HAP-1 (cell line): ENCODE results near the gene LCORL.
"Not testable (repeated sequence)": the region's sequence is repeated elsewhere in the genome, so short reads cannot be mapped to it uniquely, and the experiment has no call there.

Source experiments
- DNase-seq, 2 experiments: peaks; one replicate each; pipeline ENCODE4 v3.0.0-alpha.2; 2016 to 2020; ENCODE audit warnings: low spot score in 2 of 2
- H3K27me3 ChIP-seq: fragments of 250-450 bp; sonication (Bioruptor Pico); 2 replicates; pipeline ENCODE4 v1.5.1; 2020; ENCODE audit warnings: low read depth, mild to moderate bottlenecking, moderate library complexity
- H3K36me3 ChIP-seq: fragments of 250-450 bp; sonication (Bioruptor Pico); replicated peaks from 2 replicates; pipeline ENCODE4 v1.5.1; 2020; ENCODE audit warnings: mild to moderate bottlenecking
- H3K4me1 ChIP-seq: fragments of 250-450 bp; sonication (Bioruptor Pico); 2 replicates; pipeline ENCODE4 v1.5.1; 2020; ENCODE audit warnings: mild to moderate bottlenecking
- H3K4me3 ChIP-seq: fragments of 250-450 bp; sonication (Bioruptor Pico); 2 replicates; pipeline ENCODE4 v1.5.1; 2020; ENCODE audit warnings: mild to moderate bottlenecking, moderate library complexity
- H3K9me3 ChIP-seq: fragments of 250-450 bp; sonication (Bioruptor Pico); 2 replicates; pipeline ENCODE4 v1.5.1; 2020; ENCODE audit warnings: mild to moderate bottlenecking, moderate library complexity
- in situ Hi-C: fragments of 300-500 bp; cut with MboI; formaldehyde crosslinking; loops from 3 replicates; pipeline ENCODE4 v1.14.3; 2020; ENCODE audit warnings: low sequenced_read_pairs, inconsistent platforms, mixed read lengths

The LCORL gene

GRCh38 chr4:17884511-17884910, 137.0 kb downstream of the LCORL start:
- Histone ChIP-seq H3K27me3 (no peaks in the 10 kb centered on the region), H3K9me3 (no peaks in the 10 kb centered on the region), H3K4me1 (peaks cover 8% of the 10 kb centered on the region), H3K4me3 (no peak overlapping the region), H3K36me3 (no peaks in the 10 kb centered on the region; the same call in 1 of the 2 replicates)
- in situ Hi-C loops: no loop called here
- no peak for DNase-seq

DNA sequence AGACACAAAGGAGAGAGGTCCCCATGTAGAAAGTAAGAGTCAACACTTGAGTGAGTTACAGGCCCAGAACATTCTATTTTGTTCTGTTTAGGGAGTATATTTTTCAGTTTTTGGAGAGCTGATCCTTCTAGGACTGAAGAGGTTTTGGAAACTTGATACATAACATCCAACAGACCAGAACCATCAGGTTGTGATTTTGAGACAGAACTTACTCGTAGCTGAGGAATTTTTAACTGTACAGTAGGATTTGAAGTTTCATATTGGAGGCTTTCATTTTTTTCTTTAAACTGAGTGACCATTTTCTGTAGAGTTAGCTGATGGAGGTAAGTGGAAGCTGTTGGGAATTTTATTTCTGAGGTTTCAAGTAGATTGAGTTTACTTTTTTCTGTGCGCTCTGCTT, 137.5 kb downstream of the LCORL start:
- in situ Hi-C loops: no loop called here
- Histone ChIP-seq H3K4me3 (no peak overlapping the region), H3K36me3 (no peaks in the 10 kb centered on the region; the same call in 1 of the 2 replicates), H3K4me1 (peaks cover 3% of the 10 kb centered on the region), H3K27me3 (no peaks in the 10 kb centered on the region), H3K9me3 (no peaks in the 10 kb centered on the region)
- DNase-seq: no peak

DNA sequence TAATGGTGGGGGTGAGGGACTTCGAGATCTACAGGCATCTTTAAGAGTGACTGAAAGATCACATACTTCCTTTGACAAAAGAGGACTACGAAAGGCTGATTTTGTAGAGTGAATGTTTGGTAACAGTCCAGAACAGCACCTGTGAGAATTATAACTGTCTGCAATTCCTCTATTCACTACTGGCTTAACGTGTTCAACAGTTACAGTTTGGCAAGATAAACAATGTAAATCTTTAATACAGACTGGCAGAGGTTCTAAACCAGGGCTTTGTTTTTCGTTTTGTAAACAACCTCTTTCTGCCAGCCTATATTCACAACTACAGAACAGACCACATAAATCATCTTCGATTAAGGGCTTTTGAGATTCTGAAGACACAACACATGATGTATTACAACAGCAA, 143.9 kb downstream of the LCORL start:
- no peak for DNase-seq
- in situ Hi-C loops: no loop called here
- H3K9me3 ChIP-seq: no peaks in the 10 kb centered on the region
- no peaks in the 10 kb centered on the region for H3K36me3 ChIP-seq
- H3K4me1 ChIP-seq: no peaks in the 10 kb centered on the region
- no peaks in the 10 kb centered on the region for H3K27me3 ChIP-seq
- H3K4me3 ChIP-seq: no peak overlapping the region

DNA sequence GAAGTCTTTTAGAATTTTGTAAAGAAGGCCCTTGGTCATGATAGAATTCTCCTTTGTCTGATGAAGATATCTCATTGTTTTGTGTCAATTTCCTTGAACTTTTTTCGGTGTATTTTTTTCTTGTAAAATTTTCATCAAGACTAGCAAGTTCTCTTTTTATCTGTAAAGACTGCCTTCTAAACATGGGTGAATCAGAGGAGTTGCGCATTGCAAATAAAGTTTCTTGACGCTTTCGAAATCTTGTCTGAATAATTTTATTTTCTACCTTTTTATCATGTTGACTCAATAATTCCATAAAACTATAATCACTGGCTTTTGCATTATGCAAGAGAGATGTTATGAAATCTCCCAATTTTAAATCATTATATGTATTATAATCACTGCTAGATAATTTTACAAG, 144.6 kb downstream of the LCORL start:
- Histone ChIP-seq H3K27me3 (no peaks in the 10 kb centered on the region), H3K36me3 (no peaks in the 10 kb centered on the region), H3K4me1 (no peaks in the 10 kb centered on the region), H3K9me3 (no peaks in the 10 kb centered on the region), H3K4me3 (no peak overlapping the region)
- in situ Hi-C loops: no loop called here
- no peak for DNase-seq

GRCh38 chr4:17875402-17876070, 146.0 kb downstream of the LCORL start:
- H3K4me3 ChIP-seq: no peak overlapping the region
- no peaks in the 10 kb centered on the region; the same call in 1 of the 2 replicates for H3K9me3 ChIP-seq
- in situ Hi-C loops: no loop called here
- DNase-seq: no peak
- H3K4me1 ChIP-seq: no peaks in the 10 kb centered on the region
- no peaks in the 10 kb centered on the region for H3K36me3 ChIP-seq
- no peaks in the 10 kb centered on the region for H3K27me3 ChIP-seq

DNA sequence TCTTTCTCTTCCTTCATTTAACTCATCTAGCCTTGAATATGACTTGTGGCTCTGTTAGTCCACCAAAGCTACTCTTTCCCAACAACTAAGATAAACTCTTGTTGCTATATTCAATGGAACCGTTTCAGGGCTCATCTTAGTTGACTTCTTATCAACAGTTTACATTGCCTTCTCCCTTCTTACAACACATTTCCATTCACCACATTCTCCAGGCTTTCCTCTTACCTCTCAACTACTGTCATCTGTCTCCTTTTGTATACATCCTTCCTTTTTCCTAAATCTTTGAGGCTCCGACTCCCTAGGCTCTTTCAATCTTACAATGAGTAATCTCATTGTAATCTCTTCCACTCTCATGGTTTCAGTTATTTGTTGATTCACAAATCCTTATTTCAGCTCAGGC, 152.2 kb downstream of the LCORL start:
- DNase-seq: no peak
- in situ Hi-C loops: no loop called here
- no peaks in the 10 kb centered on the region for H3K27me3 ChIP-seq
- no peak overlapping the region for H3K4me3 ChIP-seq
- no peaks in the 10 kb centered on the region; the same call in 1 of the 2 replicates for H3K9me3 ChIP-seq
- H3K4me1 ChIP-seq: no peaks in the 10 kb centered on the region; the same call in 1 of the 2 replicates
- H3K36me3 ChIP-seq: no peaks in the 10 kb centered on the region

DNA sequence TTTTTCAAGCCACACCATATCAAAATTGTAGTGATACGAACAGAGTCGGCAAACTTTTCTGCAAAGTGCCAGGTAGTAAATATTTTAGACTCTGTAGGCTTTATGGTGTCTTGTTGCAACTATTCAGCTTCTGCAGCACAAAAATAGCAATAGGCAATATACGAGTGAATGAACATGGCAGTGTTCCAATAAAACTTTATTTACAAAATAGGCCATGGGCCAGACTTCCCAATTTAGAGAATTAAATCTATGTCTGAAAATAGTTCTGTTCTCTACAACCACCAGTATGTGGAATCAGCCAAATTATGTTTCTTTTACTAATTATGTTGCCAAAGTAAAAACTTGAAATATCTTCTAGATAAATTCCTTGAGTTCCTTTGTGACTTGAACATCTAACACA, 154.3 kb downstream of the LCORL start:
- Histone ChIP-seq H3K4me1 (no peaks in the 10 kb centered on the region; the same call in 1 of the 2 replicates), H3K27me3 (no peaks in the 10 kb centered on the region), H3K36me3 (no peaks in the 10 kb centered on the region), H3K9me3 (no peaks in the 10 kb centered on the region; the same call in 1 of the 2 replicates), H3K4me3 (no peak overlapping the region)
- DNase-seq: no peak
- in situ Hi-C loops: no loop called here

DNA sequence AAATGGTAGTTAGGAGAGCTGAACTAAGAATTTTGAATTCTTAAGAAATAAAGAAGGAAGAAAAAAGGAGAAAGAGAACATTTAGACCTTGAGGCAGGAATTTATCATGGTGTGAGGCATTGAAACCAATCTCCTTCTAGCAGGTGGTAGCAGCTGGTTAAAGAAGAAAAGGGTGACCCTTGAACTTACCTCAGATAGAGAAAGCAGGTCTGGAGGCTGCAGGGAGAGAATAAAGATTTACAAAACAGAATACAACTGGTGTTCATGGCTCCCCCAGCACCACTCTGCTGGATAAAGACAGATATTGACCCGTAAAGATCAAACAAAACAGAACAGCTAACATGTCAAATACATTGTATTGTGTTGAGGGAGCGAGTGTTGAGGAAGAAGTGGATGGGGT, 154.7 kb downstream of the LCORL start:
- Histone ChIP-seq H3K4me1 (no peaks in the 10 kb centered on the region; the same call in 1 of the 2 replicates), H3K27me3 (no peaks in the 10 kb centered on the region), H3K36me3 (no peaks in the 10 kb centered on the region), H3K4me3 (no peak overlapping the region), H3K9me3 (peaks cover 3% of the 10 kb centered on the region; the same call in 1 of the 2 replicates)
- in situ Hi-C loops: no loop called here
- DNase-seq: no peak

- Histone ChIP-seq H3K27me3 (no peaks in the 10 kb centered on the region), H3K4me1 (no peaks in the 10 kb centered on the region; the same call in 1 of the 2 replicates), H3K4me3 (no peak overlapping the region), H3K36me3 (no peaks in the 10 kb centered on the region), H3K9me3 (peaks cover 4% of the 10 kb centered on the region; the same call in 1 of the 2 replicates)
- in situ Hi-C loops: no loop called here
- no peak for DNase-seq
Measured at GRCh38 chr4:17865866-17866363, 155.6 kb downstream of the LCORL start.

DNA sequence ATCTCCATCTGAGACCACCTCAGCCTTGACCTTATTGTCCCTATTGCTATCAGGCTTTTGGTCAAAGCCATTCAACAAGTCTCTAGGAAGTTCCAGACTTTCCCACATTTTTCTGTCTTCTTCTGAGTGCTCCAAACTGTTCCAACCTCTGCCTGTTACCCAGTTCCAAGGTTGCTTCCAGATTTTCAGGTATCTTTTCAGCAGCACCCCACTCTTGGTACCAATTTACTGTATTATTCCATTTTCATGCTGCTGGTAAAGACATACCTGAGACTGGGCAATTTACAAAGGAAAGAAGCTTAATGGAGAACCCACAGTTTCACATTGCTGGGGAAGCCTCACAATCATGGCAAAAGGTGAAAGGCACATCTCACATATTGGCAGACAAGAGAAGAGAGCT, 159.6 kb downstream of the LCORL start:
- H3K27me3 ChIP-seq, H3K4me1 ChIP-seq, in situ Hi-C loops, H3K4me3 ChIP-seq, H3K9me3 ChIP-seq, DNase-seq, H3K36me3 ChIP-seq: not testable (repeated sequence)

DNA sequence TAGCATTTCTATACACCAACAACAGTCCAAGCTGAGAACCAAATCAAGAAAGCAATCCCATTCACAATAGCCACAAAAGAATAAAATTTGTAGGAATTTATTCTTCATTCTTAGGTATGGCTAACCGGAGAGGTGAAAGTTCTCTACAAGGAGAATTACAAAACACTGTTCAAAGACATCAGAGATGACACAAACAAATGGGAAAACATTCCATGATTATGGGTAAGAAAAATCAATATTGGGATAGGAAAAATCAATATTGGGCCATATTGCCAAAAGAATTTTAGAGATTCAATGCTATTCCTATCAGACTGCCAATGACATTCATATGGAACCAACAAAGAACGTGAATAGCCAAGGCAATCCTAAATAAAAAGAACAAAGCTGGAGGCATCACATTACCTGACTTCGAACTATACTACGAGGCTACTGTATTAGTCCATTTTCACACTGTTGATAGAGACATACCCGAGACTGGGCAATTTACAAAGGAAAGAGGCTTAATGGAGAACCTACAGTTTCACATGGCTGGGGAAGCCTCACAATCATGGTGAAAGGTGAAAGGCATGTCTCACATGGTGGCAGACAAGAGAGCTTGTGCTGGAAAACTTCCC, 161.7 kb downstream of the LCORL start:
- no peaks in the 10 kb centered on the region for H3K4me1 ChIP-seq
- DNase-seq: no peak
- H3K4me3 ChIP-seq: no peak overlapping the region
- H3K27me3 ChIP-seq: no peaks in the 10 kb centered on the region
- in situ Hi-C loops: no loop called here
- peaks cover 4% of the 10 kb centered on the region; the same call in 1 of the 2 replicates for H3K9me3 ChIP-seq
- H3K36me3 ChIP-seq: no peaks in the 10 kb centered on the region

DNA sequence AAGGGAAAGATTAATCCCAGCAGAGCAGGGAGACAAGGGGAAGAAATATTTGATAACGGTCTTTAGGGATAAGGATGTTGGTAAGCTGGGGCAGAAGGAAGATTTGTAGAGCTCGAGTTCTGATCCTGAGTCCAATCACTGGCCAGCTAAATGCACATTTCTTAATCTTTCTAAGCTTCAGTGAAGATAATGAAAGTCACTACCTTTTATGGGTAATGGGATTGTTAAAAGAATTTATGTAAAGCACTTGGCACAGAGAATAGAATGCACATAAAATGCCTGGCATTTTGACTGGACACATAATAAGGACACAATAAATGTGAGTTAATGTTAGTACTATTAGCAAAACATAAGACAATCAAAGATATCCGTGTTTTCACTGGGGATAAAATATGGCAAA, 167.5 kb downstream of the LCORL start:
- in situ Hi-C loops: no loop called here
- DNase-seq: peak in 1 of 2 experiments; percentile 76

DNA sequence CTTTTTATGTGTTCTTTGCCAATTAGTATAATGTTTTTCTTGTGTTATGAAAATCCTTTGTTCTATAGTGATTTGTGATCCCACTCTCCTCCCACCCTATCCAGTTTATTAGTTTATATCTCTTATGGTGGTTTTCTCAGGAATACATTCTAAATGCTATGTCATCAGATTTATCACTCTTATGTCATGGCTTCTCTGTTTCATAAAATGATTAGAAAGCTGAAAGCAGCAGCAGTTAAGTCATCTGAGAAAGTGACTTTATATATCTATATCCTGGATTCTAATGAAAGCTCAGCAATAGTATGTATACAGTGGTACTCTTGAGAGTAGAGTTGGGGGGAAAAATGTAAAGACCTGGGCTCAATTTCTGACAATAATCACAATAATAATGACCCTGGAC, 169.6 kb downstream of the LCORL start:
- Histone ChIP-seq H3K4me1 (peaks cover 30% of the 10 kb centered on the region), H3K36me3 (peaks cover 1% of the 10 kb centered on the region), H3K4me3 (no peak overlapping the region), H3K9me3 (no peaks in the 10 kb centered on the region), H3K27me3 (no peaks in the 10 kb centered on the region)
- in situ Hi-C loops: no loop called here
- DNase-seq: no peak

More for the DNA sequence above, 167.5 kb downstream of the LCORL start:
- no peaks in the 10 kb centered on the region for H3K9me3 ChIP-seq
- H3K36me3 ChIP-seq: no peaks in the 10 kb centered on the region; the same call in 1 of the 2 replicates
- no peak overlapping the region for H3K4me3 ChIP-seq
- H3K4me1 ChIP-seq: peaks cover 30% of the 10 kb centered on the region
- H3K27me3 ChIP-seq: no peaks in the 10 kb centered on the region

DNA sequence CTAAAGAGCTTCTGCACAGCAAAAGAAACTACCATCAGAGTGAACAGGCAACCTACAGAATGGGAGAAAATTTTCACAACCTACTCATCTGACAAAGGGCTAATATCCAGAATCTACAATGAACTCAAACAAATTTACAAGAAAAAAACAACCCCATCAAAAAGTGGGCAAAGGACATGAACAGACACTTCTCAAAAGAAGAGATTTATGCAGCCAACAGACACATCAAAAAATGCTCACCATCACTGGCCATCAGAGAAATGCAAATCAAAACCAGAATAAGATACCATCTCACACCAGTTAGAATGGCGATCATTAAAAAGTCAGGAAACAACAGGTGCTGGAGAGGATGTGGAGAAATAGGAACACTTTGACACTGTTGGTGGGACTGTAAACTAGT, 171.3 kb downstream of the LCORL start:
- H3K4me3 ChIP-seq, DNase-seq, in situ Hi-C loops, H3K27me3 ChIP-seq, H3K9me3 ChIP-seq: not testable (repeated sequence)
- Histone ChIP-seq H3K4me1 (peaks cover 30% of the 10 kb centered on the region), H3K36me3 (peaks cover 16% of the 10 kb centered on the region)
